ENCODE data around the gene GGPS1. TPM values are rescaled to one million over a fixed set of nuclear protein-coding genes. Genes with fewer than 3 reads are reported as not detected.
"Not testable (repeated sequence)": the region's sequence is repeated elsewhere in the genome, so short reads cannot be mapped to it uniquely, and the experiment has no call there.

The GGPS1 gene
- total RNA-seq, 4 donors from 2014 or later: 25.7 to 30.5 (median 28.7) TPM

GRCh38 chr1:235375919-235376605 lies 47.7 kb downstream of the GGPS1 start:
- H3K4me1 ChIP-seq: no peaks in the 10 kb centered on the region
- no peak overlapping the region for H3K4me3 ChIP-seq
- intact Hi-C loops (cut with DNase I): no loop called here
- H3K36me3 ChIP-seq: peaks cover 0 to 43% (median 22%) of the 10 kb centered on the region in 4 donors
- H3K9me3 ChIP-seq: no peaks in the 10 kb centered on the region
- no peak for DNase-seq (ENCODE audit: extremely low spot score)
- TF ChIP-seq POLR2AphosphoS5 (IDR thresholded peaks at IDR 0.05): no peak
- no peak for TF ChIP-seq POLR2A (IDR thresholded peaks at IDR 0.05; ENCODE audit: low read depth)
- no peak for TF ChIP-seq EP300 (IDR thresholded peaks at IDR 0.05)
- TF ChIP-seq CTCF (IDR thresholded peaks at IDR 0.05): no peak
- 98% methylated on average over 6 of the region's 6 CpGs for whole genome bisulfite sequencing
- H3K27me3 ChIP-seq: no peaks in the 10 kb centered on the region
- no peak overlapping the region for H3K27ac ChIP-seq (replicated peaks in 1 of 4)

GRCh38 chr1:235378134-235378735 lies 49.9 kb downstream of the GGPS1 start:
- H3K27me3 ChIP-seq; H3K4me3 ChIP-seq; H3K27ac ChIP-seq (replicated peaks in 1 of 4); intact Hi-C loops (cut with DNase I); H3K9me3 ChIP-seq; H3K4me1 ChIP-seq; DNase-seq (ENCODE audit: extremely low spot score): not testable (repeated sequence)
- 93% methylated on average over 11 of the region's 11 CpGs for WGBS
- H3K36me3 ChIP-seq: peaks cover 0 to 38% (median 20%) of the 10 kb centered on the region in 4 donors

- DNase-seq (ENCODE audit: extremely low spot score); intact Hi-C loops (cut with DNase I); H3K4me3 ChIP-seq; H3K9me3 ChIP-seq; H3K4me1 ChIP-seq; H3K27ac ChIP-seq (replicated peaks in 1 of 4); H3K27me3 ChIP-seq: not testable (repeated sequence)
- peaks cover 0 to 32% (median 15%) of the 10 kb centered on the region in 4 donors for H3K36me3 ChIP-seq
- WGBS: no CpG with 5 or more reads among the region's 3 CpGs
These were observed 53.8 kb downstream of the GGPS1 start for GRCh38 chr1:235381955-235382739.

GRCh38 chr1:235385633-235386032 lies 57.3 kb downstream of the GGPS1 start:
- H3K27me3 ChIP-seq; H3K27ac ChIP-seq (replicated peaks in 1 of 4); H3K4me1 ChIP-seq; H3K9me3 ChIP-seq; H3K36me3 ChIP-seq; DNase-seq (ENCODE audit: extremely low spot score); intact Hi-C loops (cut with DNase I); H3K4me3 ChIP-seq: not testable (repeated sequence)
- 100% methylated on average over 1 of the region's 1 CpG for WGBS

- peaks cover 0 to 9% (median 4%) of the 10 kb centered on the region in 4 donors for H3K9me3 ChIP-seq
- H3K27ac ChIP-seq (replicated peaks in 1 of 4): no peak overlapping the region
- no peak overlapping the region for H3K4me3 ChIP-seq
- DNase-seq (ENCODE audit: extremely low spot score): no peak
- TF ChIP-seq POLR2AphosphoS5 (IDR thresholded peaks at IDR 0.05) (no peak), POLR2A (IDR thresholded peaks at IDR 0.05; ENCODE audit: low read depth) (no peak), EP300 (IDR thresholded peaks at IDR 0.05) (no peak), CTCF (IDR thresholded peaks at IDR 0.05) (no peak)
- WGBS: 95% methylated on average over 4 of the region's 4 CpGs
- H3K36me3 ChIP-seq: peaks cover 0 to 2% (median 0%) of the 10 kb centered on the region in 4 donors
- no peaks in the 10 kb centered on the region for H3K27me3 ChIP-seq
- intact Hi-C loops (cut with DNase I): no loop called here
- no peaks in the 10 kb centered on the region for H3K4me1 ChIP-seq
These were observed 63.5 kb downstream of the GGPS1 start for GRCh38 chr1:235391874-235392273.

Small RNAs within 50 kb of the gene (small RNA-seq; reads per million reads assigned to genes)
- gene AL391994.1: 0 reads per million in 3 donors

Other genes starting within 250 kb of the GGPS1 start
- gene TOMM20, start 199.7 kb upstream of the GGPS1 start, total RNA-seq: 10 to 100 TPM; 59.7 to 94.3 (median 86.3) TPM
- gene RBM34, start 167.3 kb upstream of the GGPS1 start, total RNA-seq: 10 to 100 TPM; 41.9 to 57.2 (median 53.4) TPM
- gene ARID4B, start 391 bp upstream of the GGPS1 start, total RNA-seq: 10 to 100 TPM; 23.0 to 38.2 (median 29.2) TPM
- 10 to 100 TPM; 10.6 to 21.6 (median 15.3) TPM for gene TBCE, start 38.9 kb downstream of the GGPS1 start, total RNA-seq
- 10 to 100 TPM; 49.0 to 68.4 (median 55.5) TPM for gene B3GALNT2, start 175.9 kb downstream of the GGPS1 start, total RNA-seq

Measured in esophagus muscularis mucosa (tissue), 4 donors.